Ovary (tissue), 9 donors: ENCODE measurements around the gene TTLL6. TPM values are rescaled to one million over a fixed set of nuclear protein-coding genes. Genes with fewer than 3 reads are reported as not detected.

Source experiments
- DNase-seq, 5 donors: peaks; one replicate each; pipeline ENCODE4 v3.0.0-alpha.2; 2019 to 2020
- H3K27ac ChIP-seq, 2 donors: fragments of 200-600 bp; one replicate each; pipeline versions ENCODE4 v1.5.1 to v1.8.0; 2019 to 2022
- H3K27me3 ChIP-seq: fragments of 200-600 bp; one replicate; pipeline ENCODE4 v1.8.0; 2022
- H3K36me3 ChIP-seq: fragments of 200-600 bp; sonication (generic); one replicate; pipeline ENCODE4 v1.5.1; 2019
- H3K4me1 ChIP-seq: one replicate; pipeline ENCODE4 v1.8.1; 2013; ENCODE audit warnings: mild to moderate bottlenecking, moderate library complexity; ENCODE audit not compliant: insufficient read depth
- H3K4me3 ChIP-seq: fragments of 200-600 bp; sonication (generic); one replicate; pipeline ENCODE4 v1.5.1; 2017
- H3K9me3 ChIP-seq, 2 donors: fragments of 200-600 bp in 1 of 2; sonication (generic) in 1 of 2; one replicate each; pipeline versions ENCODE4 v1.5.1 to v1.8.1; 2013 to 2019; ENCODE audit warnings: mild to moderate bottlenecking in 1 of 2, moderate library complexity in 1 of 2
- CTCF ChIP-seq, 3 donors: fragments of 450-650 bp in 2 of 3; fragments of 200-600 bp in 1 of 3; IDR thresholded peaks; one replicate each; pipeline versions ENCODE4 v1.5.1 to v1.8.0; 2016 to 2022; ENCODE audit warnings: antibody characterized with exemption in 3 of 3, mild to moderate bottlenecking in 1 of 3
- EP300 ChIP-seq: sonication (generic); formaldehyde crosslinking; IDR thresholded peaks from one replicate; pipeline ENCODE4 v1.6.1; 2017; ENCODE audit warnings: antibody characterized with exemption
- POLR2A ChIP-seq: fragments of 450-650 bp; IDR thresholded peaks from one replicate; pipeline ENCODE4 v1.6.1; 2017; ENCODE audit warnings: antibody characterized with exemption, mild to moderate bottlenecking, moderate library complexity
- WGBS, 3 donors: extraction: QIAGEN DNeasy Blood & Tissue Kit in 1 of 3; methylation state at CpG; one replicate each; pipeline versions ENCODE4 v1.1.5 to v1.1.7; 2013 to 2017; 5-methylcytosine and 5-hydroxymethylcytosine counted together
- intact Hi-C, 4 donors: fragments of 100-400 bp; cut with DNase I; formaldehyde crosslinking; loops; one replicate each; pipeline versions ENCODE4 v1.11.0 to v1.15.1; 2022 to 2023
- polyA plus RNA-seq, 2 donors: library from polyadenylated mRNA; stranded (reverse); fragments of 200-250 nt in 1 of 2; fragments of 350-450 nt in 1 of 2; fragmentation: Illumina TruSeq in 1 of 2; extraction: RNeasy Lipid Tissue Mini Kit (QIAGEN cat#74804) in 1 of 2; gene quantifications; one replicate each; pipeline ENCODE4 v1.2.3, GENCODE V29; 2013 to 2014
- total RNA-seq, 7 donors: library from RNA; depleted of rRNA in 2 of 7; stranded (reverse); fragments of >200 nt in 2 of 7; fragmentation: NEBNext Ultra II Directional in 3 of 7; extraction: Animal tissue kit (Norgen Biotek cat#: 25700) in 3 of 7; gene quantifications; one replicate each; pipeline versions ENCODE4 v1.1.0 to v1.2.4, GENCODE V29; 2016 to 2023
- donor health status: DM: no; HTN: no; CAD: no; lungs with moderate emphysema.
- donor health status: DM: no; HTN: no; CAD: no.
- donor health status: Bipolar disorder and iron deficiency.
- donor health status: DM: yes; HTN: yes; CAD: no.
- donor health status: DM: no; HTN: no; CAD: no.
- donor health status: DM: yes; HTN: yes; CAD: no.

Gene TTLL6
- total and polyA plus RNA-seq, 9 donors, result 0.06 to 3.8 (median 0.44) TPM; not detected in 3

- intact Hi-C loops, result no loop called here
- Histone ChIP-seq H3K36me3 (no peaks in the 10 kb centered on the region), H3K27ac (no peak overlapping the region), H3K9me3 (no peaks in the 10 kb centered on the region), H3K4me1 (no peaks in the 10 kb centered on the region), H3K27me3 (no peaks in the 10 kb centered on the region), H3K4me3 (no peak overlapping the region)
- TF ChIP-seq EP300 (no peak), POLR2A (no peak), CTCF (IDR thresholded peaks at IDR 0.05) (no peak)
- 13 to 15% (median 14%) methylated on average over 12 of the region's 12 CpGs for WGBS, 3 donors
- DNase-seq, result no peak
Observed at GRCh38 chr17:48745381-48746275, 71.4 kb downstream of the TTLL6 start.

- no peak overlapping the region for H3K27ac ChIP-seq
- no peak for DNase-seq
- no peak for TF ChIP-seq EP300
- no peak for TF ChIP-seq POLR2A
- no peak for TF ChIP-seq CTCF (IDR thresholded peaks at IDR 0.05)
- no peaks in the 10 kb centered on the region for H3K9me3 ChIP-seq
- no peaks in the 10 kb centered on the region for H3K36me3 ChIP-seq
- no peaks in the 10 kb centered on the region for H3K27me3 ChIP-seq
- no peak overlapping the region for H3K4me3 ChIP-seq
- intact Hi-C loops, result no loop called here
- no peaks in the 10 kb centered on the region for H3K4me1 ChIP-seq
Observed at GRCh38 chr17:48740537-48740936, 76.5 kb downstream of the TTLL6 start.

DNA sequence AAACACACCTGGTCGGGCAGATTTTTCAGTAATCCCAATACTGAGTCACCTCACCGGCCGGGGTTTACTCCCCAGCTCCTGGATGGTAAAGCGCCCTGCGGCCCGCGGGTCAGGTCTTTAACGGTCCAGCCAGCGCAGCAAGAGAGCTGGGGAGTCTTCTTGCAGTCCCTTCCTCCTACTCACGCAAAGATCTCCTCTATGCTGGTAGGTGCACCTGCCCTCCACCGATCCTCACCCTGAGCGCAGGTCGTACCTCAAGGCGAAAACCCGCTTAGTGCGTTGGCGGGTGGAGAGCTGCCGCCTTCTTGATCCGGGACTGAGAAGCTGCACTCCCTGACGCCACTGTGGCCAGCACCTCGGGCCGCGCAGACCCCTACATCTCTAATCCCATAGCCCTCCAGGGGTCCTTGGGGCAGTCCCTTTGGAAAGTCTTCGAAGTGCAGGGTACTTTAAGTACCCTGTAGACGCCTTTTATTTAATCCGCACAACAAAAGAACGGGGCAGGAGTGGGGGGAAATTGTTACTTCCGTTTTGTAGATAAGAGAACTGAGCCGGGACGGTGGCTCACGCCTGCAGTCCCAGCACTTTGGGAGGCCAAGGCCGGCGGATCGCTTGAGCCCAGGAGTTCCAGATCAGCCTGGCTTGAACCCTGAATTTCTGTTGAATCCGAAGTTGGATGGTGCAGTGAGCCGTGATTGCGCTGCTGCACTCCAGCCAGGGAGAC, 78.1 kb downstream of the TTLL6 start:
- TF ChIP-seq EP300 (no peak), POLR2A (no peak), CTCF (IDR thresholded peaks at IDR 0.05) (no peak)
- WGBS, 3 donors, result 1 to 2% (median 2%) methylated on average over 36 to 37 of the region's 37 CpGs
- no peaks in the 10 kb centered on the region for H3K9me3 ChIP-seq
- DNase-seq, result no peak
- intact Hi-C loops, result no loop called here
- H3K4me3 ChIP-seq, result no peak overlapping the region
- no peaks in the 10 kb centered on the region for H3K4me1 ChIP-seq
- no peaks in the 10 kb centered on the region for H3K36me3 ChIP-seq
- H3K27me3 ChIP-seq, result no peaks in the 10 kb centered on the region
- H3K27ac ChIP-seq, result no peak overlapping the region

- WGBS, 3 donors, result 1 to 2% (median 1%) methylated on average over 11 of the region's 11 CpGs
- intact Hi-C loops, result no loop called here
- no peak for TF ChIP-seq CTCF (IDR thresholded peaks at IDR 0.05)
- no peak for TF ChIP-seq POLR2A
- TF ChIP-seq EP300, result no peak
Observed at GRCh38 chr17:48738424-48738802, 78.6 kb downstream of the TTLL6 start.

More at GRCh38 chr17:48738424-48738802, 78.6 kb downstream of the TTLL6 start:
- Histone ChIP-seq H3K27ac (no peak overlapping the region), H3K27me3 (no peaks in the 10 kb centered on the region), H3K4me1 (no peaks in the 10 kb centered on the region), H3K9me3 (no peaks in the 10 kb centered on the region), H3K4me3 (no peak overlapping the region), H3K36me3 (no peaks in the 10 kb centered on the region)
- DNase-seq, result no peak
